Activated T-cell treated with anti-CD3 and anti-CD28 coated beads, Interleukin-2, amount 50 U/mL, for 48 hours (primary cell): Measurements from ENCODE around the gene LGR4.
"Not testable (repeated sequence)": the region's sequence is repeated elsewhere in the genome, so short reads cannot be mapped to it uniquely, and the experiment has no call there.

ENCODE experiments used
- DNase-seq, 2 experiments: peaks; one replicate each; pipeline ENCODE4 v3.0.0-alpha.2; 2020

LGR4 gene

GRCh38 chr11:27331981-27332380, 140.6 kb downstream of the LGR4 start:
- no peak for DNase-seq

- no peak for DNase-seq
Measured at GRCh38 chr11:27330633-27331270, 141.8 kb downstream of the LGR4 start.

GRCh38 chr11:27329867-27330632, 142.5 kb downstream of the LGR4 start:
- no peak for DNase-seq

GRCh38 chr11:27328614-27329013, 144.0 kb downstream of the LGR4 start:
- no peak for DNase-seq

- DNase-seq, result not testable (repeated sequence)
Measured at GRCh38 chr11:27327064-27327463, 145.5 kb downstream of the LGR4 start.

GRCh38 chr11:27322196-27322595, 150.4 kb downstream of the LGR4 start:
- not testable (repeated sequence) for DNase-seq

GRCh38 chr11:27321340-27321739, 151.2 kb downstream of the LGR4 start:
- DNase-seq, result not testable (repeated sequence)

GRCh38 chr11:27319072-27319471, 153.5 kb downstream of the LGR4 start:
- no peak for DNase-seq

- DNase-seq, result no peak
Measured at GRCh38 chr11:27317751-27318150, 154.8 kb downstream of the LGR4 start.
